Upper lobe of left lung (tissue), 4 donors: ENCODE results near the gene CEP128.

ENCODE experiments used
- CTCF ChIP-seq, 6 experiments: fragments of 450-650 bp in 4 of 6; fragments of 200-600 bp in 2 of 6; sonication (generic) in 2 of 6; IDR thresholded peaks; one replicate each; pipeline ENCODE4 v1.5.1; 2016 to 2019; ENCODE audit warnings: antibody characterized with exemption in 6 of 6
- POLR2A ChIP-seq, 4 donors: fragments of 450-650 bp; IDR thresholded peaks; one replicate each; pipeline ENCODE4 v1.5.1; 2016 to 2017; ENCODE audit warnings: antibody characterized with exemption in 4 of 4, mild to moderate bottlenecking in 2 of 4

GRCh38 chr14:80946187-80946586 lies 4.6 kb upstream of the CEP128 start:
- TF ChIP-seq CTCF (IDR thresholded peaks at IDR 0.05) (no peak), POLR2A (IDR thresholded peaks at IDR 0.05) (no peak)
